ENCODE results near the gene NEK11. TPM values are rescaled to one million over a fixed set of nuclear protein-coding genes. Genes with fewer than 3 reads are reported as not detected.
"Not testable (repeated sequence)": the region's sequence is repeated elsewhere in the genome, so short reads cannot be mapped to it uniquely, and the experiment has no call there.

Gene NEK11
- total and polyA plus RNA-seq, 8 donors = 7.9 to 22.1 (median 15.4) TPM

GRCh38 chr3:131360191-131360755 is 333.6 kb downstream of the NEK11 start:
- H3K27ac ChIP-seq = peak overlapping the region in 1 of 2 donors; percentile 86

GRCh38 chr3:131361066-131361463 is 334.4 kb downstream of the NEK11 start:
- ATAC-seq = peak; percentile 6
- Histone ChIP-seq H3K4me3 (peak overlapping the region in 1 of 2 donors; percentile 61), H3K27me3 (peaks cover 0 to 12% of the 10 kb centered on the region in 2 donors), H3K27ac (peak overlapping the region; percentile 79 to 86), H3K4me1 (peaks cover 8 to 20% of the 10 kb centered on the region in 2 donors)
- DNase-seq = peak in 2 of 4 donors; percentile 49 to 69
- H3K36me3 ChIP-seq; H3K9me3 ChIP-seq; intact Hi-C loops (cut with DNase I): not testable (repeated sequence)

More at GRCh38 chr3:131360191-131360755, 333.6 kb downstream of the NEK11 start:
- no peak for ATAC-seq
- intact Hi-C loops (cut with DNase I) = no loop called here
- Histone ChIP-seq H3K4me3 (peak overlapping the region in 1 of 2 donors; percentile 61), H3K36me3 (peaks cover 0 to 5% of the 10 kb centered on the region in 2 donors), H3K9me3 (no peaks in the 10 kb centered on the region), H3K4me1 (peaks cover 8 to 20% of the 10 kb centered on the region in 2 donors), H3K27me3 (peaks cover 0 to 12% of the 10 kb centered on the region in 2 donors)
- DNase-seq = peak in 1 of 4 donors; percentile 13
- no peak for TF ChIP-seq CTCF (IDR thresholded peaks at IDR 0.05)

GRCh38 chr3:131361464-131362421 is 335.1 kb downstream of the NEK11 start:
- H3K4me3 ChIP-seq = peak overlapping the region; percentile 34 to 61
- peaks cover 8 to 20% of the 10 kb centered on the region in 2 donors for H3K4me1 ChIP-seq
- H3K27ac ChIP-seq = peak overlapping the region; percentile 79 to 86
- H3K27me3 ChIP-seq = peaks cover 0 to 12% of the 10 kb centered on the region in 2 donors
- no peaks in the 10 kb centered on the region for H3K36me3 ChIP-seq
- peak; percentile 35 to 99 (median 90) for DNase-seq
- intact Hi-C loops (cut with DNase I) = no loop called here
- H3K9me3 ChIP-seq = no peaks in the 10 kb centered on the region
- peak; percentile 98 for ATAC-seq
- TF ChIP-seq CTCF (IDR thresholded peaks at IDR 0.05) = no peak

- intact Hi-C loops (cut with DNase I) = no loop called here
- Histone ChIP-seq H3K4me1 (peaks cover 8 to 20% of the 10 kb centered on the region in 2 donors), H3K36me3 (no peaks in the 10 kb centered on the region), H3K27ac (no peak overlapping the region), H3K27me3 (peaks cover 0 to 12% of the 10 kb centered on the region in 2 donors), H3K4me3 (no peak overlapping the region), H3K9me3 (no peaks in the 10 kb centered on the region)
- DNase-seq (no peak), ATAC-seq (no peak)
- TF ChIP-seq CTCF (IDR thresholded peaks at IDR 0.05) = no peak
Observed at GRCh38 chr3:131363275-131363674, 336.6 kb downstream of the NEK11 start.

GRCh38 chr3:131370935-131371687 is 344.4 kb downstream of the NEK11 start:
- peak; percentile 33 for ATAC-seq
- peaks cover 0 to 48% of the 10 kb centered on the region in 2 donors for H3K36me3 ChIP-seq
- no peak overlapping the region for H3K4me3 ChIP-seq
- H3K27me3 ChIP-seq = no peaks in the 10 kb centered on the region
- no peak for TF ChIP-seq CTCF (IDR thresholded peaks at IDR 0.05)
- no peak for DNase-seq
- H3K9me3 ChIP-seq = no peaks in the 10 kb centered on the region
- peak overlapping the region in 1 of 2 donors; percentile 62 for H3K27ac ChIP-seq
- intact Hi-C loops (cut with DNase I) = no loop called here
- peaks cover 0 to 16% of the 10 kb centered on the region in 2 donors for H3K4me1 ChIP-seq
